ENCODE data around the gene MYL11. TPM values are rescaled to one million over a fixed set of nuclear protein-coding genes. Genes with fewer than 3 reads are reported as not detected.

MYL11 gene
- total RNA-seq, 2 experiments from 2014 or later = 0.67 to 0.86 TPM

DNA sequence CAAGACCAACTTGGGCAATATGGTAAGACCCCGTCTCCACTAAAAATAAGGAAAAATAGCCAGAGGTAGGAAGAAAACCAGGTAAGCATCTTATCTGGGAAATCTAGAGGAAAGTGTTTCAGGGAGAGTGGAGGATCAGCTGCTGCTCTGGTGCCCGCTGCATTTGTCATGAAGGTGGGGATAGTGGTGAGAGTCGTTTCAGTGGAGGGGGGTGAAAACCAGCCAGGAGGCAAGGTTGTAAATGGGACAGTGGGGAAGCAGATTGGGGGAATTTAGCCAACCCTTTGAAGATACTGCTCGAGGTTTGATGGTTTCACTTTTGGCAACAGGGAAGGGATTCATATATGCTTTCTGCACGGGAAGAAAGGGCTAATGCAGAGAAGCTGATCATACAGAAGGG is 46.4 kb downstream of the MYL11 start:
- no peak for DNase-seq
- Mint-ChIP-seq H3K4me3 (no peak overlapping the region), H3K4me1 (ENCODE audit: low read depth) (peaks cover 23% of the 10 kb centered on the region), H3K9me3 (no peaks in the 10 kb centered on the region), H3K36me3 (ENCODE audit: low read depth) (peaks cover 45% of the 10 kb centered on the region), H3K27ac (no peak overlapping the region), H3K27me3 (ENCODE audit: low read depth) (no peaks in the 10 kb centered on the region)
- CTCF ChIA-PET = interaction anchor here (1.3 to 4.0 kb wide), 3 partner anchors 9 to 195 kb away, joined by 5 to 27 read pairs (median 8); partner anchors contain the start of genes DCTPP1 and ZNF771
- intact Hi-C loops (cut with micrococcal nuclease) = no loop called here

Other genes with a start within 250 kb of the MYL11 start
- 100 to 1,000 TPM; 855 to 866 TPM for gene CORO1A, start 191.2 kb upstream of the MYL11 start, total RNA-seq
- 100 to 1,000 TPM; 160 to 173 TPM for gene BOLA2B, start 181.1 kb upstream of the MYL11 start, total RNA-seq
- gene SLX1A, start 180.9 kb upstream of the MYL11 start, total RNA-seq = 10 to 100 TPM; 35.4 to 42.5 TPM
- 1 to 10 TPM; 8.7 to 9.2 TPM for gene SULT1A3, start 175.5 kb upstream of the MYL11 start, total RNA-seq
- gene NPIPB13, start 126.3 kb upstream of the MYL11 start, total RNA-seq = 1 to 10 TPM; 5.7 to 6.8 TPM
- 10 to 100 TPM; 39.2 to 41.4 TPM for gene CD2BP2, start 19.5 kb upstream of the MYL11 start, total RNA-seq
- 10 to 100 TPM; 36.6 to 38.4 TPM for gene TBC1D10B, start 4.3 kb upstream of the MYL11 start, total RNA-seq
- gene SEPTIN1, start 7.8 kb downstream of the MYL11 start, total RNA-seq = 100 to 1,000 TPM; 133 to 134 TPM
- gene ZNF48, start 20.6 kb downstream of the MYL11 start, total RNA-seq = 1 to 10 TPM; 5.3 to 6.0 TPM
- 1 to 10 TPM; 3.4 to 4.7 TPM for gene ZNF771, start 32.8 kb downstream of the MYL11 start, total RNA-seq
- 10 to 100 TPM; 69.9 to 73.0 TPM for gene DCTPP1, start 55.2 kb downstream of the MYL11 start, total RNA-seq
- gene SEPHS2, start 71.1 kb downstream of the MYL11 start, total RNA-seq = 10 to 100 TPM; 37.8 to 39.2 TPM
- gene ITGAL, start 97.9 kb downstream of the MYL11 start, total RNA-seq = 10 to 100 TPM; 83.8 to 89.0 TPM
- gene ZNF768, start 151.8 kb downstream of the MYL11 start, total RNA-seq = 1 to 10 TPM; 7.8 to 8.3 TPM
- gene ZNF747, start 160.1 kb downstream of the MYL11 start, total RNA-seq = 1 to 10 TPM; 5.1 to 6.1 TPM
- gene ZNF764, start 183.6 kb downstream of the MYL11 start, total RNA-seq = 1 to 10 TPM; 7.6 to 9.5 TPM
- gene ZNF688, start 196.9 kb downstream of the MYL11 start, total RNA-seq = 1 to 10 TPM; 3.7 to 3.9 TPM
- 10 to 100 TPM; 11.9 to 13.2 TPM for gene ZNF785, start 210.9 kb downstream of the MYL11 start, total RNA-seq
- gene ZNF689, start 235.6 kb downstream of the MYL11 start, total RNA-seq = 10 to 100 TPM; 10.7 to 11.5 TPM